ENCODE results near the gene GCK.

The GCK gene

DNA sequence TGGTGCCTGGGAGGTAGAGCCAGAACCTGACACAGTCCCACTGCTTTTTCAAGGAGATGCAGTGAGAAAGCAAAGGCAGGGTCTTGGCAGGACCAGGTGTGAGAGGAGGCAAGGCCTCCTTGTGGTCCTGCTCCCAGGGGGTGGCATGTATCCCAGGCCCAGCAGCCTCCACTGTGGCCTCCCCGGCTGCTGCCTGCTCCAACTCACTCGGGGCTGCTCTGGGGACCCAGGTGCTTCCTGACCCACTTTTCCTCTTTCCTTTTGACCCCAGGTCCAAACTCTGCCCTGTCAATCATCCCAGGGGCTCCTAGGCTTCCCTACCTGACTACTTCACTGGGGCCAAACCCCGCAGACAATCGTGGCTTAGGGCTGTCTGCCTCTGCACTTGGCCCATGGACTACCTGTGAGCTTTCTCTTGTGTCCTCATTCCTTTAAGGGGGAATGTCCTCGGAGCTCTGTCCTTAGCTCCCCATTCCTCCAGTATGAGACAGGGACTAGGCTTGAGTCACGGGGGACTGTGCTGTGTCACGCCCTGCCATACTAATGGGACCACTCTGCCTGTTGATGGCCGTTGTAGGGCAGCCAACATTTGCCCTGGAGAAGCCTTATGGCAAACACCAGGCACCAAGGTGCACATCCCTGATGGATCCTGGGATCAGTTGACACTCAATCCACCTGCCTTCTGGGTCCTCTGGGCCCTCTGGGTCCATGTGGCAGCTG is 86.2 kb downstream of the GCK start:
- H3K4me3 ChIP-seq (ENCODE audit: low read depth, low read length) = no peak overlapping the region
- no peaks in the 10 kb centered on the region; the same call in 1 of the 2 replicates for H3K27me3 ChIP-seq
- TF ChIP-seq, protein P1, sequence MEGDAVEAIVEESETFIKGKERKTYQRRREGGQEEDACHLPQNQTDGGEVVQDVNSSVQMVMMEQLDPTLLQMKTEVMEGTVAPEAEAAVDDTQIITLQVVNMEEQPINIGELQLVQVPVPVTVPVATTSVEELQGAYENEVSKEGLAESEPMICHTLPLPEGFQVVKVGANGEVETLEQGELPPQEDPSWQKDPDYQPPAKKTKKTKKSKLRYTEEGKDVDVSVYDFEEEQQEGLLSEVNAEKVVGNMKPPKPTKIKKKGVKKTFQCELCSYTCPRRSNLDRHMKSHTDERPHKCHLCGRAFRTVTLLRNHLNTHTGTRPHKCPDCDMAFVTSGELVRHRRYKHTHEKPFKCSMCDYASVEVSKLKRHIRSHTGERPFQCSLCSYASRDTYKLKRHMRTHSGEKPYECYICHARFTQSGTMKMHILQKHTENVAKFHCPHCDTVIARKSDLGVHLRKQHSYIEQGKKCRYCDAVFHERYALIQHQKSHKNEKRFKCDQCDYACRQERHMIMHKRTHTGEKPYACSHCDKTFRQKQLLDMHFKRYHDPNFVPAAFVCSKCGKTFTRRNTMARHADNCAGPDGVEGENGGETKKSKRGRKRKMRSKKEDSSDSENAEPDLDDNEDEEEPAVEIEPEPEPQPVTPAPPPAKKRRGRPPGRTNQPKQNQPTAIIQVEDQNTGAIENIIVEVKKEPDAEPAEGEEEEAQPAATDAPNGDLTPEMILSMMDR (IDR thresholded peaks at IDR 0.05; ENCODE audit: low read depth, low read length) = no peak
- H3K4me1 ChIP-seq = peaks cover 6% of the 10 kb centered on the region
- H3K36me3 ChIP-seq = no peaks in the 10 kb centered on the region
- H3K9me3 ChIP-seq = no peaks in the 10 kb centered on the region
- no peak for DNase-seq

DNA sequence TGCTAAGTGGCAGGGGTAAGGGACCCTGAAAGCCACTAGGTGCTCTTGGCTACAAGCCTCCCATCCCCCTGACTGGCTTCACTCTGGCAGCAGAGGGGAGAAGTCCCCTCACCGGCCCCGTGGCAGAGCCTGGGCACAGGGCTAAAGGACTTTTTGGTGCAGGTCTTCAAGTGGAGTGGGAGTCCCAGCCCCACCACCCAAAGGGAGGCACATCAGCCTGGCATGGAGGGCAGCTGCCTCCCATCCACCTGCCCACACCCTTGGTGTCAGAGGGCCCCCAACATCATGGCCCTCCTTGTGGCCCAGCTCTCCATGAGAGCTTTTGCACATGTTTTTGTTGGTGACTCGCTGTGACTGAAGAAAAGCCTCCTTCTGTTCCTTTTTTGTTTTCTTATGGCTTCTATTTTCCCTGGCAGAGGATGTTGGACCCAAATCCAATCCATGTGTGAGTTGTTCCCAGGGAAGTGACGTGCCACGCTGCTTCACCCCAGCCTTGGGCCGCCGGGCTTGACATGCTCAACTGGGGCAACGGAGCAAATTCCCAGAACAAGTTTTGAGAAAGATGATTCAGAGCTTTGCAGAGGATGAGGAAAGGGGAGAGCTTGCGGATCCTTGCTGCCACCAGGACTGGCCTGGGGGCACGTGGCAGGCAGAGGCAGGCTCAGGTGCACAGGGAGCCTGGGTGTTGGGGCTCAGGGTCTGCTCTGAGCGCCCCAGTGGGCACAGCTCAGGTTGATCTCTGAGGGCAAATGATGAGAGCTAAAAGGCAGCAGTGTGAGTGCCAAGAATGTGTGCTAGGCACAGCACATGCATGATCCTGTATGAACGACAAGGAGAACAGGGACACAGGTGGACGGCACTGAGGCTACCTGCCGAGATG is 87.0 kb downstream of the GCK start:
- TF ChIP-seq, protein P1 (IDR thresholded peaks at IDR 0.05; ENCODE audit: low read depth, low read length) = no peak
- no peak overlapping the region for H3K4me3 ChIP-seq (ENCODE audit: low read depth, low read length)
- DNase-seq = no peak
- peaks cover 6% of the 10 kb centered on the region for H3K4me1 ChIP-seq
- H3K9me3 ChIP-seq = no peaks in the 10 kb centered on the region
- H3K36me3 ChIP-seq = no peaks in the 10 kb centered on the region
- H3K27me3 ChIP-seq = no peaks in the 10 kb centered on the region; the same call in 1 of the 2 replicates

DNA sequence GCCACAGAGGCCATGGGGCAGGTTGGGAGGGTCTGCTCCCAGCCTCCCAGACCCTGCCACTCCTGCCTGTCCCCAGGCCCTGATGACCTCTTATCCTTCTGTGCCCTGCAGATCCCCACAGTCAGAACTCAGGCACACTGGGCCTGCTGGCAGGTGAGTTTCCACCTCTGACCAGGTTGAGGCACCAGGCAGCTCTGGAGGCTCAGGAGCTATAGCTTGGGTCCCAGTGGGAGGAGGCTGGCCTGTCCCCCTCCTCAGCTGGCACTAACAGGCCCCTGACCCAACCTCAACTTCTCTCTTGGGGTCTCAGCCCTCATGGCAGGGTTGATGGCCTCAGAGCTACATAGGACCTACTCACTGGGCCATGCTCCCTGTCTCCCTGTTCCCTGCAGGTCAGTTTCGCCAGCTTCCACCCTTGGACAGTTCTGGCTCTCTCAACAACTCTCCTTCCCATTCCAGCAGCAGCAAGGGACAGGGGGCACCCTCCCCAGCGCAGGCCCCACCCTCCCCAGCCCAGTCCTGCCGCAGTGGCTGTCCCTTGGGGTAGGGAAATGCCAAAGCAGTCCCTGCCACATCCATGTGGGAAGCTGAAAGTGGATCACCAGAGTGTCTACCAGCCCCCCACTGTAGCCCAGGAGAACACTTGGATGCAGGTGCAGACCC is 87.8 kb downstream of the GCK start:
- TF ChIP-seq, protein P1 (IDR thresholded peaks at IDR 0.05; ENCODE audit: low read depth, low read length) = no peak
- Histone ChIP-seq H3K9me3 (no peaks in the 10 kb centered on the region), H3K4me1 (peaks cover 6% of the 10 kb centered on the region), H3K36me3 (no peaks in the 10 kb centered on the region), H3K4me3 (ENCODE audit: low read depth, low read length) (no peak overlapping the region), H3K27me3 (no peaks in the 10 kb centered on the region; the same call in 1 of the 2 replicates)
- no peak for DNase-seq

DNA sequence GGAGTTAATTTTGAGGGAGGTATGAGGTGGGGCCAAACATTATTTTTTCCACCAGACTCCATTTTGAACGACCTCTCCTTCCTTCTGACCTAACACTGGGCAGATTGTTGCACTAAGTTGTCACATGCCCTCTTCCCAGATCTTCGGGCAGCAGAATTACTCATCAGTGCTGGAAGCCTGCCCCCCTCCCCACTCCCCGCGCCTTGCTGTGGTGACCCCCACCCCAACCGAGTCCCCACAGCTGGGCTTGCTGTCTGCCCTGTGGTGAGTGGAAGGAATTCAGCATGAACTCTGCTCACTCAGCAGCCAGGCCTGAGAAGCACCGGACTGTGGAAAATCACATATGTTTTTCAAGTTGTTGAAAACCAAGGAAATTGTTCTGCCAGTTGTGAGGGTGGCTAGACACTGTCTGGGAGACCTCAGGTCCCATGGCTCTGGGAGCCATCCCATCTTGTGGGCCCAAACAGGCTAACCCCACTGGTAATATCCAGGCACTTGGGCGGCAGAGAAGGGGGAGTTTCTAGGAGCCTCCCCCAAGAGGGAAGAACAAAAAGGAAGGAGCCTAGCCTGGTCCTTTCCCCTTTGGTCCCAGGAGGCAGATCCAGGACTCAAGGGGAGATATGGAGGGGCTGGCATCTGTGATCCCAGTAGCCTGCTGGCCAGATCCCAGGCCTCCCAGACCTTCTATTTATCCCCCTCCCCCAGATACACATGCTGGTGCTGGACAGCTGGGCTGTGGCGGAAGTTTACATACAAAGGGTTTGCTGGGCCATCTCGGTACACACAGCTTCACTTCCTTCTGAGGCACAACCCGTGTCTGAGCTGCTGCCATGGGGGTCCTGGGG is 88.6 kb downstream of the GCK start:
- Histone ChIP-seq H3K4me3 (ENCODE audit: low read depth, low read length) (no peak overlapping the region), H3K4me1 (peaks cover 6% of the 10 kb centered on the region), H3K9me3 (no peaks in the 10 kb centered on the region), H3K36me3 (no peaks in the 10 kb centered on the region), H3K27me3 (no peaks in the 10 kb centered on the region; the same call in 1 of the 2 replicates)
- TF ChIP-seq, protein P1 (IDR thresholded peaks at IDR 0.05; ENCODE audit: low read depth, low read length) = no peak
- no peak for DNase-seq

DNA sequence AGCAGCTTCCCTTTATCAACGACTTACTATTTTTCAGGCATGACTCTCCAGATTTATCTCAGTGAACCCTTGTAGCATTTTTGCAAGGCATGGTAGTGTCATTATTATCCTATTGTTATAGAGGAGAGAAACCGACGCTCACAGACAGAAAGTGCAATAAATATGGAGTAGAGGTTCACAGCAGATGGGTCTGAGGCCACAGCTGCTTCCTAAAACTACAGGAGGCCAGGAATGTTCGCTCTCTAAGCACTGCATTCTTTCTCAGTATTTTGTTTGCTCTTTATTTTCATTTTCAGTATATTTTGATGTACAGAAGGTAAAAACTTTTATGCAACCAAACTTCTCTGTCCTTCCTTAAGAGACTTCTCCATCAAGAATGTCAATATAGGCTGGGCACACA is 89.6 kb downstream of the GCK start:
- Histone ChIP-seq H3K9me3 (no peaks in the 10 kb centered on the region), H3K4me1 (peaks cover 6% of the 10 kb centered on the region), H3K27me3 (no peaks in the 10 kb centered on the region; the same call in 1 of the 2 replicates), H3K36me3 (no peaks in the 10 kb centered on the region), H3K4me3 (ENCODE audit: low read depth, low read length) (no peak overlapping the region)
- DNase-seq = no peak
- TF ChIP-seq, protein P1 (IDR thresholded peaks at IDR 0.05; ENCODE audit: low read depth, low read length) = no peak

All from BE2C (cell line).